ENCODE data around the gene THSD4. TPM values are rescaled to one million over a fixed set of nuclear protein-coding genes. Genes with fewer than 3 reads are reported as not detected.

The THSD4 gene
- total and polyA plus RNA-seq, 2 of the 8 experiments (the other 6 are each of a cell fraction or from before 2014, with no cell fraction given) = 2.5 to 6.2 TPM

DNA sequence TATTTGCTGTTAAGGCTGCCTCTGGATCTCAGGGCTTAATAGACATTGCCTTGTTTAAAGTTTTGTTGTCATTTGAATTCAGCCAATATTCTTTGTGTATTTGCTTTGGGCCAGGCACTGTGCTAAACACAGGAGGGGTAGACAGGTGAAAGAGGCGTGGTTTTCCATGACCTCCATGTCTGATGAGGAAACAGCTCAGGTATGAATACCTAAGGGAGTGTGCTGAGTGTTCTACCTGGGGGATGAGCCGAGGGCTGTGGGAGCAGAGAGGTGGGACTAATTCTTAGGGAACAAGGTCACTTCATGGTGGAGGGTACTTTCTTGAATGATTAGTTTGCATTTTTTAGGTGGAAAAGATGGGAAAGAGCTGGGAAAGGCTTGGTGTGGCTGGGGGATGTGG, 108.2 kb downstream of the THSD4 start:
- H3K4me3 ChIP-seq (ENCODE audit: extremely low read depth in 1 of 4, insufficient read depth in 2 of 4, low read depth in 3 of 4, low read length in 4 of 4) = no peak overlapping the region
- H3K23me2 ChIP-seq (ENCODE audit: low read depth, low read length) = no peaks in the 10 kb centered on the region
- FAIRE-seq (no peak), DNase-seq (ENCODE audit: low read depth in 1 of 2, low spot score in 2 of 2) (no peak)
- no peak overlapping the region for H2BK5ac ChIP-seq (ENCODE audit: low read depth, low read length)
- H2BK120ac ChIP-seq (replicated peaks; ENCODE audit: low read depth, low read length) = no peak overlapping the region
- no peak overlapping the region for H4K91ac ChIP-seq (replicated peaks; ENCODE audit: insufficient read length, low read length)
- H2BK20ac ChIP-seq (ENCODE audit: low read length) = no peak overlapping the region
- no peaks in the 10 kb centered on the region for H4K20me1 ChIP-seq (replicated peaks in 1 of 2; ENCODE audit: control insufficient read depth in 1 of 2, insufficient read depth in 2 of 2, low read length in 2 of 2)
- TF ChIP-seq FOSL1 (IDR thresholded peaks at IDR 0.05; ENCODE audit: insufficient read depth, low read depth, low read length) (no peak), POU5F1 (IDR thresholded peaks at IDR 0.05; ENCODE audit: low read depth, low read length) (no peak), SAP30 (IDR thresholded peaks at IDR 0.05; ENCODE audit: insufficient read depth, insufficient replicate concordance, low read length) (no peak), CHD1 (IDR thresholded peaks at IDR 0.05; ENCODE audit: low read depth, low read length) (no peak), NANOG (IDR thresholded peaks at IDR 0.05; ENCODE audit: insufficient read depth, low read depth, low read length, poor library complexity, severe bottlenecking) (no peak), SIRT6 (IDR thresholded peaks at IDR 0.05; ENCODE audit: low read length) (no peak), MAFK (IDR thresholded peaks at IDR 0.05; ENCODE audit: low read depth, low read length) (no peak), RFX5 (IDR thresholded peaks at IDR 0.05; ENCODE audit: borderline replicate concordance, low read depth, low read length) (no peak), SRF (IDR thresholded peaks at IDR 0.05; ENCODE audit: low read depth, low read length) (no peak)
- TF ChIP-seq, protein P1, sequence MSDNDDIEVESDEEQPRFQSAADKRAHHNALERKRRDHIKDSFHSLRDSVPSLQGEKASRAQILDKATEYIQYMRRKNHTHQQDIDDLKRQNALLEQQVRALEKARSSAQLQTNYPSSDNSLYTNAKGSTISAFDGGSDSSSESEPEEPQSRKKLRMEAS (IDR thresholded peaks at IDR 0.05) = no peak
- no peak overlapping the region for H4K5ac ChIP-seq (ENCODE audit: insufficient read length, low read depth, low read length)
- H3K4me2 ChIP-seq (ENCODE audit: insufficient read depth in 1 of 2, low read depth in 2 of 2, low read length in 2 of 2) = no peak overlapping the region
- peaks cover 0 to 6% (median 4%) of the 10 kb centered on the region in 4 experiments; a peak in 6 of 7 replicates for H3K4me1 ChIP-seq (replicated peaks in 1 of 4; ENCODE audit: control insufficient read depth in 3 of 4, insufficient read depth in 4 of 4, low read length in 3 of 4)
- no peaks in the 10 kb centered on the region for H3K79me1 ChIP-seq (ENCODE audit: low read depth, low read length)
- no peak overlapping the region for H3K27ac ChIP-seq (ENCODE audit: low read depth, low read length)
- H2AK5ac ChIP-seq (ENCODE audit: low read depth, low read length) = no peak overlapping the region
- no peak overlapping the region for H3K23ac ChIP-seq (ENCODE audit: insufficient read length)
- 97% methylated on average over 2 of the region's 2 CpGs; no CpG with 5 or more reads in 1 of the 2 experiments for WGBS, 2 experiments (ENCODE audit: extremely low coverage in 1 of 2, insufficient coverage in 1 of 2, insufficient read length in 1 of 2, insufficient replicate concordance in 2 of 2, low coverage in 1 of 2, low lambda C conversion rate in 2 of 2, missing lambda C conversion rate in 1 of 2)
- H2BK15ac ChIP-seq (ENCODE audit: low read length) = no peak overlapping the region
- no peaks in the 10 kb centered on the region for H3K79me2 ChIP-seq (ENCODE audit: control insufficient read depth in 1 of 2, insufficient read depth in 2 of 2, low read length in 2 of 2)
- H3K9ac ChIP-seq (replicated peaks in 1 of 4; ENCODE audit: extremely low read depth in 1 of 4, low read depth in 3 of 4, low read length in 3 of 4) = no peak overlapping the region
- H2BK12ac ChIP-seq (ENCODE audit: low read depth, low read length) = no peak overlapping the region
- ChIA-PET CTCF (ENCODE audit: partially characterized antibody) (interaction anchor here (1.2 to 1.8 kb wide), 3 partner anchors 8 to 27 kb away, joined by 3 to 6 read pairs (median 3); no protein-coding TSS in a partner anchor), POLR2A (ENCODE audit: partially characterized antibody) (interaction anchor here (1.1 kb wide), 1 partner anchor 10 kb away, joined by 5 read pairs; no protein-coding TSS in a partner anchor)
- no peak overlapping the region for H3K14ac ChIP-seq (ENCODE audit: insufficient read length)
- no peaks in the 10 kb centered on the region for H3K9me3 ChIP-seq (ENCODE audit: insufficient read depth in 2 of 2, low read depth in 1 of 2, low read length in 1 of 2)
- H3K18ac ChIP-seq (ENCODE audit: extremely low read depth, low read length) = no peak overlapping the region
- no peak overlapping the region for H2AFZ ChIP-seq (ENCODE audit: low read length)
- no peak overlapping the region for H4K8ac ChIP-seq (ENCODE audit: extremely low read depth, insufficient read depth, low read length)
- H3K56ac ChIP-seq (replicated peaks; ENCODE audit: insufficient read length, low read depth, low read length) = no peak overlapping the region
- no peaks in the 10 kb centered on the region for H3K36me3 ChIP-seq (ENCODE audit: control insufficient read depth in 2 of 4, insufficient read depth in 4 of 4, low read length in 3 of 4)
- no peak overlapping the region for H3K4ac ChIP-seq (replicated peaks; ENCODE audit: insufficient read length, low read depth, low read length)
- no peaks in the 10 kb centered on the region for H3K27me3 ChIP-seq (replicated peaks in 1 of 4; ENCODE audit: control insufficient read depth in 3 of 4, extremely low read depth in 1 of 4, insufficient read depth in 3 of 4, low read length in 3 of 4)

Measured in H1 (cell line).